Activated T-cell treated with anti-CD3 and anti-CD28 coated beads, Interleukin-2, amount 50 U/mL, for 72 hours (primary cell): ENCODE results near the gene GTPBP3. TPM values are rescaled to one million over a fixed set of nuclear protein-coding genes. Genes with fewer than 3 reads are reported as not detected.

Experiments used
- ATAC-seq, 2 donors: fragments of 150-1000 bp; cut with Tn5 transposase; replicated peaks in 1 of 2; 2 replicates each; pipeline ENCODE4 v1.10.0; 2021; ENCODE audit warnings: moderate library complexity in 2 of 2, mild to moderate bottlenecking in 1 of 2
- DNase-seq, 2 donors: peaks; one replicate each; pipeline ENCODE4 v3.0.0; 2021 to 2022; ENCODE audit warnings: mixed read lengths in 1 of 2
- H3K27ac Mint-ChIP-seq: one replicate; pipeline ENCODE4 v1.8.0; 2022; ENCODE audit warnings: mild to moderate bottlenecking, moderate library complexity, mixed read lengths
- H3K27me3 Mint-ChIP-seq: one replicate; pipeline ENCODE4 v1.8.0; 2022; ENCODE audit warnings: low read depth, mixed read lengths
- H3K36me3 Mint-ChIP-seq, 2 donors: one replicate each; pipeline ENCODE4 v1.8.0; 2022; ENCODE audit warnings: mixed read lengths in 2 of 2, mild to moderate bottlenecking in 1 of 2; ENCODE audit not compliant: insufficient read depth in 2 of 2
- H3K4me1 Mint-ChIP-seq: one replicate; pipeline ENCODE4 v1.8.0; 2022; ENCODE audit warnings: low read depth, mixed read lengths
- H3K4me3 Mint-ChIP-seq, 2 donors: one replicate each; pipeline ENCODE4 v1.8.0; 2022; ENCODE audit warnings: mild to moderate bottlenecking in 2 of 2, mixed read lengths in 2 of 2, moderate library complexity in 2 of 2
- H3K9me3 Mint-ChIP-seq, 2 donors: one replicate each; pipeline ENCODE4 v1.8.0; 2022; ENCODE audit warnings: mixed read lengths in 2 of 2
- total RNA-seq, 2 donors: library from RNA; stranded (reverse); gene quantifications; one replicate each; pipeline ENCODE4 v1.2.3, GENCODE V29; 2022

GTPBP3 gene
- total RNA-seq, 2 donors from 2014 or later, result 26.0 to 39.1 TPM

GRCh38 chr19:17318966-17319365 lies 18.4 kb upstream of the GTPBP3 start:
- ATAC-seq (no peak), DNase-seq (no peak)
- Mint-ChIP-seq H3K4me1 (peaks cover 11% of the 10 kb centered on the region), H3K4me3 (no peak overlapping the region), H3K27me3 (no peaks in the 10 kb centered on the region), H3K9me3 (no peaks in the 10 kb centered on the region), H3K36me3 (peaks cover 1 to 13% of the 10 kb centered on the region in 2 donors), H3K27ac (no peak overlapping the region)

- Mint-ChIP-seq H3K27ac (no peak overlapping the region), H3K4me1 (peaks cover 11% of the 10 kb centered on the region), H3K36me3 (peaks cover 1 to 13% of the 10 kb centered on the region in 2 donors), H3K4me3 (no peak overlapping the region), H3K27me3 (no peaks in the 10 kb centered on the region), H3K9me3 (no peaks in the 10 kb centered on the region)
- ATAC-seq (no peak), DNase-seq (no peak)
These were observed 17.7 kb upstream of the GTPBP3 start for GRCh38 chr19:17319473-17320238.

- Mint-ChIP-seq H3K36me3 (peaks cover 1 to 13% of the 10 kb centered on the region in 2 donors), H3K27ac (no peak overlapping the region), H3K9me3 (no peaks in the 10 kb centered on the region), H3K4me1 (peaks cover 11% of the 10 kb centered on the region), H3K4me3 (no peak overlapping the region), H3K27me3 (no peaks in the 10 kb centered on the region)
- ATAC-seq (no peak), DNase-seq (no peak)
These were observed 16.9 kb upstream of the GTPBP3 start for GRCh38 chr19:17320435-17320834.

- Mint-ChIP-seq H3K27ac (no peak overlapping the region), H3K9me3 (no peaks in the 10 kb centered on the region), H3K36me3 (peaks cover 1 to 3% of the 10 kb centered on the region in 2 donors), H3K27me3 (no peaks in the 10 kb centered on the region), H3K4me1 (peaks cover 5% of the 10 kb centered on the region), H3K4me3 (no peak overlapping the region)
- ATAC-seq, result no peak
- no peak for DNase-seq
These were observed 15.5 kb upstream of the GTPBP3 start for GRCh38 chr19:17321655-17322489.

- Mint-ChIP-seq H3K9me3 (no peaks in the 10 kb centered on the region), H3K36me3 (peaks cover 1 to 3% of the 10 kb centered on the region in 2 donors), H3K4me1 (peaks cover 5% of the 10 kb centered on the region), H3K27me3 (no peaks in the 10 kb centered on the region), H3K27ac (peak overlapping the region; percentile 73), H3K4me3 (peak overlapping the region in 1 of 2 donors; percentile 67)
- ATAC-seq, result no peak
- no peak for DNase-seq
These were observed 14.5 kb upstream of the GTPBP3 start for GRCh38 chr19:17322854-17323253.

GRCh38 chr19:17323300-17323963 lies 13.9 kb upstream of the GTPBP3 start:
- ATAC-seq (peak; percentile 10 to 21), DNase-seq (no peak)
- Mint-ChIP-seq H3K36me3 (peaks cover 1 to 3% of the 10 kb centered on the region in 2 donors), H3K4me3 (peak overlapping the region; percentile 58 to 67), H3K27me3 (no peaks in the 10 kb centered on the region), H3K27ac (peak overlapping the region; percentile 73), H3K4me1 (peaks cover 5% of the 10 kb centered on the region), H3K9me3 (no peaks in the 10 kb centered on the region)

- no peaks in the 10 kb centered on the region for H3K9me3 Mint-ChIP-seq
- DNase-seq, result peak; percentile 55
- H3K27me3 Mint-ChIP-seq, result no peaks in the 10 kb centered on the region
- H3K4me3 Mint-ChIP-seq, result peak overlapping the region in 1 of 2 donors; percentile 34
- H3K4me1 Mint-ChIP-seq, result peaks cover 5% of the 10 kb centered on the region
- H3K36me3 Mint-ChIP-seq, result peaks cover 1 to 3% of the 10 kb centered on the region in 2 donors
- ATAC-seq, result peak; percentile 42 to 45
- no peak overlapping the region for H3K27ac Mint-ChIP-seq
These were observed 13.4 kb upstream of the GTPBP3 start for GRCh38 chr19:17323964-17324332.

GRCh38 chr19:17324357-17325114 lies 12.8 kb upstream of the GTPBP3 start:
- no peak overlapping the region for H3K4me3 Mint-ChIP-seq
- H3K9me3 Mint-ChIP-seq, result no peaks in the 10 kb centered on the region
- ATAC-seq, result no peak
- no peaks in the 10 kb centered on the region for H3K27me3 Mint-ChIP-seq
- H3K27ac Mint-ChIP-seq, result no peak overlapping the region
- peaks cover 1 to 3% of the 10 kb centered on the region in 2 donors for H3K36me3 Mint-ChIP-seq
- peaks cover 9% of the 10 kb centered on the region for H3K4me1 Mint-ChIP-seq
- DNase-seq, result no peak

GRCh38 chr19:17325133-17325532 lies 12.2 kb upstream of the GTPBP3 start:
- peaks cover under 1 to 1% of the 10 kb centered on the region in 2 donors for H3K36me3 Mint-ChIP-seq

GRCh38 chr19:17325881-17326594 lies 11.3 kb upstream of the GTPBP3 start:
- ATAC-seq (no peak), DNase-seq (no peak)
- no peaks in the 10 kb centered on the region for H3K9me3 Mint-ChIP-seq
- peaks cover 13% of the 10 kb centered on the region for H3K27me3 Mint-ChIP-seq
- H3K4me1 Mint-ChIP-seq, result peaks cover 10% of the 10 kb centered on the region
- no peak overlapping the region for H3K27ac Mint-ChIP-seq
- H3K4me3 Mint-ChIP-seq, result no peak overlapping the region
- no peaks in the 10 kb centered on the region for H3K36me3 Mint-ChIP-seq

More at GRCh38 chr19:17325133-17325532, 12.2 kb upstream of the GTPBP3 start:
- peaks cover 5% of the 10 kb centered on the region for H3K27me3 Mint-ChIP-seq
- no peak for DNase-seq
- H3K27ac Mint-ChIP-seq, result no peak overlapping the region
- ATAC-seq, result no peak
- H3K4me3 Mint-ChIP-seq, result no peak overlapping the region
- no peaks in the 10 kb centered on the region for H3K9me3 Mint-ChIP-seq
- H3K4me1 Mint-ChIP-seq, result peaks cover 10% of the 10 kb centered on the region

- no peak for ATAC-seq
- peaks cover 10% of the 10 kb centered on the region for H3K4me1 Mint-ChIP-seq
- DNase-seq, result no peak
- no peak overlapping the region for H3K27ac Mint-ChIP-seq
- no peak overlapping the region for H3K4me3 Mint-ChIP-seq
- H3K36me3 Mint-ChIP-seq, result no peaks in the 10 kb centered on the region
- H3K27me3 Mint-ChIP-seq, result peaks cover 13% of the 10 kb centered on the region
- H3K9me3 Mint-ChIP-seq, result no peaks in the 10 kb centered on the region
These were observed 10.8 kb upstream of the GTPBP3 start for GRCh38 chr19:17326595-17326966.

- H3K27ac Mint-ChIP-seq, result no peak overlapping the region
- ATAC-seq (no peak), DNase-seq (no peak)
- no peaks in the 10 kb centered on the region for H3K9me3 Mint-ChIP-seq
- no peaks in the 10 kb centered on the region for H3K36me3 Mint-ChIP-seq
- peaks cover 13% of the 10 kb centered on the region for H3K27me3 Mint-ChIP-seq
- peak overlapping the region in 1 of 2 donors; percentile 31 for H3K4me3 Mint-ChIP-seq
- H3K4me1 Mint-ChIP-seq, result peaks cover 10% of the 10 kb centered on the region
These were observed 10.2 kb upstream of the GTPBP3 start for GRCh38 chr19:17327068-17327653.
